Measurements from ENCODE around the gene CDH23.

CDH23 gene

DNA sequence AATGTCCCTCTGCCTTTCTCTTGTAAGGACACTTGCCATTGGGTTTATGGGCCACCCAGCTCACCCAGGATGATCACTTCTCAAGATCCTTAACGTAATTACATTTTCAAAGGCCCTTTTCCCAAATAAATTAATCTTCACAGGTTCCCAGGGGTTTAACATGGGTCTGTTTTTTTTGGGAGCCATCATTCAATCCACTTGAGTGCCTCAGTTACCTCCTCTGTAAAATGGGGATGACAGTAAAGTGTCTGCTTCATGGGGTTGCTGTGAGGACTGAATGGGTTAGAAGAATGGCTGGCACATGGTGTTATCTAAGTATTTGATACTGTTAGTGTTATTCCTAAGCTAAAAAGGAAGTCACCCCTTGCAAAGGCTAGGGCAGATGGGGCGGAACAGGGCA, 315.4 kb downstream of the CDH23 start:
- H3K9me3 ChIP-seq (ENCODE audit: control insufficient read depth, low read length), result no peaks in the 10 kb centered on the region
- no peaks in the 10 kb centered on the region for H3K27me3 ChIP-seq (ENCODE audit: control insufficient read depth, insufficient read depth, low read length)
- no peak overlapping the region for H3K9ac ChIP-seq (ENCODE audit: low read length)
- H3K4me3 ChIP-seq (ENCODE audit: low read length), result no peak overlapping the region
- no peaks in the 10 kb centered on the region for H3K36me3 ChIP-seq (ENCODE audit: control insufficient read depth, insufficient read depth, low read length)
- H3K4me1 ChIP-seq (ENCODE audit: control insufficient read depth, insufficient read depth, low read length), result peaks cover 54% of the 10 kb centered on the region

- no peaks in the 10 kb centered on the region for H3K9me3 ChIP-seq (ENCODE audit: control insufficient read depth, low read length)
- H3K36me3 ChIP-seq (ENCODE audit: control insufficient read depth, insufficient read depth, low read length), result no peaks in the 10 kb centered on the region
- H3K4me3 ChIP-seq (ENCODE audit: low read length), result no peak overlapping the region
- peaks cover 54% of the 10 kb centered on the region for H3K4me1 ChIP-seq (ENCODE audit: control insufficient read depth, insufficient read depth, low read length)
- H3K9ac ChIP-seq (ENCODE audit: low read length), result peak overlapping the region; percentile 63
- H3K27me3 ChIP-seq (ENCODE audit: control insufficient read depth, insufficient read depth, low read length), result no peaks in the 10 kb centered on the region
These were observed 315.9 kb downstream of the CDH23 start for GRCh38 chr10:71712572-71713134.

GRCh38 chr10:71713135-71714030, 316.7 kb downstream of the CDH23 start:
- Histone ChIP-seq H3K4me3 (ENCODE audit: low read length) (no peak overlapping the region), H3K27me3 (ENCODE audit: control insufficient read depth, insufficient read depth, low read length) (no peaks in the 10 kb centered on the region), H3K4me1 (ENCODE audit: control insufficient read depth, insufficient read depth, low read length) (peaks cover 48% of the 10 kb centered on the region), H3K9me3 (ENCODE audit: control insufficient read depth, low read length) (no peaks in the 10 kb centered on the region), H3K36me3 (ENCODE audit: control insufficient read depth, insufficient read depth, low read length) (no peaks in the 10 kb centered on the region), H3K9ac (ENCODE audit: low read length) (peak overlapping the region; percentile 63)

DNA sequence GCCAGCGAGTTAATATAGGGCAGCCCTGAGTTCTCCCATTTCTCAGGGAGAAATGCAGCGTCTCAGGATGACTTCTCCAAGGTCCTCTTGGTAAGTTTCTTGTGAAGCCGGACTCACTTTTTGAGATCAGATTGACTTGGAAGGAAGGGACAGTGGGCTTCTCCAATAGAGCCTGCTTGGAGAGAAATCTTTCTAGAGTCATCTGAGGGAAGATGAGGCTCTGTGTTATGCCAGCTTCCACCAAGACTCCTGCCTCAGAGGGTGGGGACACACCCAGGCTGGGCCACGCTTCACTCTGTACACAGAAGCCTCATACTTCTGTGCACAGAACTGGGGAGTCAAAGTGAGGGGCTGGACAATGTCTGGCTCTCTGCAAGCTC, 317.3 kb downstream of the CDH23 start:
- Histone ChIP-seq H3K36me3 (ENCODE audit: control insufficient read depth, insufficient read depth, low read length) (no peaks in the 10 kb centered on the region), H3K27me3 (ENCODE audit: control insufficient read depth, insufficient read depth, low read length) (no peaks in the 10 kb centered on the region), H3K4me3 (ENCODE audit: low read length) (no peak overlapping the region), H3K9me3 (ENCODE audit: control insufficient read depth, low read length) (no peaks in the 10 kb centered on the region), H3K9ac (ENCODE audit: low read length) (peak overlapping the region; percentile 63), H3K4me1 (ENCODE audit: control insufficient read depth, insufficient read depth, low read length) (peaks cover 41% of the 10 kb centered on the region)

DNA sequence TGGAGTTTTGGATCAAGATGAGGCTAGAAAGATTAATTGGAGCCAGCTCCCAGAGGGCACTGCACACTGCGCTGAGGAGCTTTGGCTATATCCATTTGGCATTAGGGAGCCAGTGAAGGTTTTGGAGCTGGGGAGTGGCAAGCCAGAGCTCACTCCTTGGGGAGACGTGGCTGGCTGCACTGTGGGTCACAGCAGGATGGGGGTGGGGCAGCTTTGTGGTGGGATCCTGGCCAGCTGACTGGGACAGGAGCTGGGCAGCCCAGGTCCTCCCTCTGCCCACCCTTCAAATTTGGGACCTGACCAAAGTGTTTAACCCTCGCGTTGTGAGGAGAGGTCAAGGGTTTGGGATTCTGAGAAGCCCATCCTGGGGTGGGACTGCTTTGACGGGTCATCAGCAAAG, 317.9 kb downstream of the CDH23 start:
- peak overlapping the region; percentile 63 for H3K9ac ChIP-seq (ENCODE audit: low read length)
- H3K9me3 ChIP-seq (ENCODE audit: control insufficient read depth, low read length), result no peaks in the 10 kb centered on the region
- H3K36me3 ChIP-seq (ENCODE audit: control insufficient read depth, insufficient read depth, low read length), result no peaks in the 10 kb centered on the region
- H3K4me3 ChIP-seq (ENCODE audit: low read length), result no peak overlapping the region
- H3K4me1 ChIP-seq (ENCODE audit: control insufficient read depth, insufficient read depth, low read length), result peaks cover 36% of the 10 kb centered on the region
- H3K27me3 ChIP-seq (ENCODE audit: control insufficient read depth, insufficient read depth, low read length), result no peaks in the 10 kb centered on the region

DNA sequence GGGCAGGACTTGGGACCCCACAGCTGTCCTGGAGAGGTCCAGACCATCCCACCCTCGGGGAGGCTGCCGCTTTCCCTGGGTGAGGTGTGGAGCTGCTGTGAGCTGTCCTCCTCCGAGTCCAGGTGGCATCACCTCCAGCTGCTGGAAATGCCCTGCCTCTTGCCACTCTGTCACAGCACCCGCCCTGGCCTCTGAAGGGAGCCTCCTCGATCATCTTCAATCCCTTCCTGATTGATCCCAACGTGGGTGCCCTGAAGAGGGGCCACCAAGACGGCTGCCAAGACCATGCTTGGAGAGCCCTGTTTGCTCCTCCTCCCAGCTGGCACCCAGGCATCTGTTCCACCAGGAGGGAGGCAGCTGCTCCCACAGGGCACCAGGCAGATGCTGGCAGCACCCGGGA, 318.3 kb downstream of the CDH23 start:
- Histone ChIP-seq H3K27me3 (ENCODE audit: control insufficient read depth, insufficient read depth, low read length) (no peaks in the 10 kb centered on the region), H3K4me1 (ENCODE audit: control insufficient read depth, insufficient read depth, low read length) (peaks cover 33% of the 10 kb centered on the region), H3K9me3 (ENCODE audit: control insufficient read depth, low read length) (no peaks in the 10 kb centered on the region), H3K36me3 (ENCODE audit: control insufficient read depth, insufficient read depth, low read length) (no peaks in the 10 kb centered on the region), H3K4me3 (ENCODE audit: low read length) (no peak overlapping the region), H3K9ac (ENCODE audit: low read length) (no peak overlapping the region)

GRCh38 chr10:71715860-71716259, 319.1 kb downstream of the CDH23 start:
- Histone ChIP-seq H3K9me3 (ENCODE audit: control insufficient read depth, low read length) (no peaks in the 10 kb centered on the region), H3K4me1 (ENCODE audit: control insufficient read depth, insufficient read depth, low read length) (peaks cover 33% of the 10 kb centered on the region), H3K36me3 (ENCODE audit: control insufficient read depth, insufficient read depth, low read length) (no peaks in the 10 kb centered on the region), H3K4me3 (ENCODE audit: low read length) (no peak overlapping the region), H3K9ac (ENCODE audit: low read length) (no peak overlapping the region), H3K27me3 (ENCODE audit: control insufficient read depth, insufficient read depth, low read length) (no peaks in the 10 kb centered on the region)

DNA sequence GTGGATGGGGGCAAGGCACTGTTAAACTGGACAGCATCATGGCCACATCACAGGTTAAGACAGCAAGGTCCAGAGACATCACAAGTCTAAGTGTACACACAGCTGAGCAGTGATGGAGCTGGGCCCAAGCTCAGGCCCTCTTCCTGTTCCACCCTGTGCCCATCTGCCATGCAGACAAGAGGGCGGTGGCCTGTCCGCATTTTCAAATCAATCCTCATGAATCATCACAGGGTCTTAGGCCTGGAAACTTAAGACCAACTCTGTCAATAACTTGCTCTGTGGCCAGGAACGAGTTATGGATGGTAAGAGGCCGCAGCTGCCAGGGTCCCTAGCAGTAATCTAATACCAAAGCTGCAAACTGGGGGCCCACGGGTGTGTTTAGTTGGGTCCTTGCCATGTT, 319.7 kb downstream of the CDH23 start:
- no peak overlapping the region for H3K9ac ChIP-seq (ENCODE audit: low read length)
- H3K9me3 ChIP-seq (ENCODE audit: control insufficient read depth, low read length), result no peaks in the 10 kb centered on the region
- H3K4me3 ChIP-seq (ENCODE audit: low read length), result no peak overlapping the region
- peaks cover 33% of the 10 kb centered on the region for H3K4me1 ChIP-seq (ENCODE audit: control insufficient read depth, insufficient read depth, low read length)
- H3K36me3 ChIP-seq (ENCODE audit: control insufficient read depth, insufficient read depth, low read length), result no peaks in the 10 kb centered on the region
- H3K27me3 ChIP-seq (ENCODE audit: control insufficient read depth, insufficient read depth, low read length), result no peaks in the 10 kb centered on the region

DNA sequence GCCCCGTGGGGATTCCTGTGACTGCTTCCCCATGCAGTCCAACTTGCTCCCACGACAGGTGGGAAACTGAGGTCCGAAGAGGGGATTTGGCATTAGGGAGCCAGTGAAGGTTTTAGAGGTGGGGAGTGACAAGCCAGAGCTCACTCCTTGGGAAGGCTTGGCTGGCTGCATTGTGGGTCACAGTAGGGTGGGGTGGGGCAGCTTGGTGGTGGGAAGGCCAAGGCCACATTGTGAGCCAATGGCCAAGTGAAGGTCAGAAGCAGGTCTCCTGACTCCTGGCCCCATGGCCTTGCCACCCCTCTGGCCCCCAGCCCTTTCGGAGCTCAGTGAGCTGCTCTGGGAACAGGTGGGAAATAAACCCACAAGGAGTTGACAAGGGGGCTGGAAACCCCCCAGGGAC, 320.3 kb downstream of the CDH23 start:
- no peaks in the 10 kb centered on the region for H3K9me3 ChIP-seq (ENCODE audit: control insufficient read depth, low read length)
- H3K4me3 ChIP-seq (ENCODE audit: low read length), result no peak overlapping the region
- H3K4me1 ChIP-seq (ENCODE audit: control insufficient read depth, insufficient read depth, low read length), result peaks cover 33% of the 10 kb centered on the region
- no peak overlapping the region for H3K9ac ChIP-seq (ENCODE audit: low read length)
- H3K36me3 ChIP-seq (ENCODE audit: control insufficient read depth, insufficient read depth, low read length), result no peaks in the 10 kb centered on the region
- H3K27me3 ChIP-seq (ENCODE audit: control insufficient read depth, insufficient read depth, low read length), result no peaks in the 10 kb centered on the region

GRCh38 chr10:71717551-71717951, 320.8 kb downstream of the CDH23 start:
- H3K4me3 ChIP-seq (ENCODE audit: low read length), result no peak overlapping the region
- H3K4me1 ChIP-seq (ENCODE audit: control insufficient read depth, insufficient read depth, low read length), result peaks cover 33% of the 10 kb centered on the region
- H3K36me3 ChIP-seq (ENCODE audit: control insufficient read depth, insufficient read depth, low read length), result no peaks in the 10 kb centered on the region
- no peak overlapping the region for H3K9ac ChIP-seq (ENCODE audit: low read length)
- H3K9me3 ChIP-seq (ENCODE audit: control insufficient read depth, low read length), result no peaks in the 10 kb centered on the region
- no peaks in the 10 kb centered on the region for H3K27me3 ChIP-seq (ENCODE audit: control insufficient read depth, insufficient read depth, low read length)

DNA sequence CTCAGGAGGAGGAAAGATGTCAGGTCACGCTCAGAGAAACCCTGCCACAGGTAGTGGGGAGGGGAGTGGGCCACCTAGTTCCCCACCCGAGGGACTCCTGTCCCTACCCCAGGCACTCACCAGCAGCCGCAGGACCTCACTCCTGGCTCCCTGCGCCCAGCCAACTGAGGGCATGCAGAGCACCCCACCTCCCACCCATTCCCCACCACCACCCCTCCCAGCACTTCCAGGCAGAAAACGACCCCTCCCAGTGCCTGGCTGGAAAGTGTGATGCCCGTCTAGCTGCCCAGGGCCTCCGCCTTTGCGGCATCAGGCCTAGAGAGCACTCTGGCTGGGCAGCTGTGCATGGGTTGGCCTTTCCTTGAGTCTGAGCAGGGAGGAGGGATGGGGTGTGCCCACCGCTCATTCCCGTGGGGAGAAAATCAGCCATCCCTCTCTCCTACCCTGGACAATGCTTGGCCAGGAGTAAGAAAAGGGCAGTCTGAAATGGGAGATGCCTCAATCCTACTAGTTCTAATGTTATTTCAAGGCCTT, 321.5 kb downstream of the CDH23 start:
- peaks cover 26% of the 10 kb centered on the region for H3K4me1 ChIP-seq (ENCODE audit: control insufficient read depth, insufficient read depth, low read length)
- no peak overlapping the region for H3K9ac ChIP-seq (ENCODE audit: low read length)
- H3K36me3 ChIP-seq (ENCODE audit: control insufficient read depth, insufficient read depth, low read length), result no peaks in the 10 kb centered on the region
- no peaks in the 10 kb centered on the region for H3K27me3 ChIP-seq (ENCODE audit: control insufficient read depth, insufficient read depth, low read length)
- no peak overlapping the region for H3K4me3 ChIP-seq (ENCODE audit: low read length)
- no peaks in the 10 kb centered on the region for H3K9me3 ChIP-seq (ENCODE audit: control insufficient read depth, low read length)

DNA sequence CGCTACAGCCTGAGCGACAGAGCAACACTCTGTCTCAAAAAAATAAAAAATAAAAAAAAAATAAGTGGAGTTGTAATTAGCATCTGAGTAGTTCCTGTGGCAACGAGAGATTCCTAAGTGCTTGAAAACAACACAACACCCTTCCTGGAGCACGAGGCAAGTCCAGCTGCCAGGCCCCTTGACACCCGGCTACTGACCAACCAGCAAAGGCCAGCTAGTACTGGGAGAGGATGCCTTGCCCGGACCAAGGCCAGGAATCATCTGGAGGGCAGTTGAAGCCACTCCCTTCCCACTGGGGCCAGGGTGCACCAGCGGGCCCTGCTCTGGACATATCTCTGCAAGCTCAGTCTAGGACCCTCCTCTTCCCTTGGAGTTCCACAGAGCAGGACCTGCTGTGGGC, 322.3 kb downstream of the CDH23 start:
- Histone ChIP-seq H3K9ac (ENCODE audit: low read length) (no peak overlapping the region), H3K36me3 (ENCODE audit: control insufficient read depth, insufficient read depth, low read length) (no peaks in the 10 kb centered on the region), H3K27me3 (ENCODE audit: control insufficient read depth, insufficient read depth, low read length) (no peaks in the 10 kb centered on the region), H3K9me3 (ENCODE audit: control insufficient read depth, low read length) (no peaks in the 10 kb centered on the region), H3K4me1 (ENCODE audit: control insufficient read depth, insufficient read depth, low read length) (peaks cover 18% of the 10 kb centered on the region), H3K4me3 (ENCODE audit: low read length) (no peak overlapping the region)
